H1 (cell line): ENCODE results near the gene EHD4. TPM values are rescaled to one million over a fixed set of nuclear protein-coding genes. Genes with fewer than 3 reads are reported as not detected.

Experiments
- CTCF ChIA-PET: fragments of 300-600 bp; sonication (Branson Sonifier 250); formaldehyde crosslinking; loops from one replicate; lab custom pipeline; 2021; ENCODE audit not compliant: partially characterized antibody; lab: Charles Lee
- POLR2A ChIA-PET: fragments of 300-600 bp; sonication (Branson Sonifier 250); formaldehyde crosslinking; loops from one replicate; lab custom pipeline; 2021; ENCODE audit warnings: inconsistent platforms; ENCODE audit not compliant: partially characterized antibody; lab: Charles Lee
- DNase-seq, 2 experiments: peaks; one replicate each; pipeline versions ENCODE4 v3.0.0 to v3.0.0-alpha.2; 2010 to 2022; ENCODE audit warnings: low spot score in 2 of 2, low read depth in 1 of 2, mixed read lengths in 1 of 2
- FAIRE-seq: peaks from 2 replicates; lab custom pipeline; 2011; peaks lifted over from hg19 to GRCh38; lab: Jason Lieb, UNC
- H2AFZ ChIP-seq: 2 replicates; pipeline ENCODE4 v1.8.1; 2012; ENCODE audit warnings: low read length, inconsistent platforms
- H2AK5ac ChIP-seq: 2 replicates; pipeline ENCODE4 v1.6.1; 2013; ENCODE audit warnings: low read depth, low read length
- H2BK120ac ChIP-seq: replicated peaks from 2 replicates; pipeline ENCODE3; 2013; ENCODE audit warnings: low read depth, low read length, inconsistent platforms
- H2BK12ac ChIP-seq: 2 replicates; pipeline ENCODE4 v1.6.1; 2013; ENCODE audit warnings: low read depth, low read length
- H2BK15ac ChIP-seq: 2 replicates; pipeline ENCODE4 v1.6.1; 2013; ENCODE audit warnings: low read length
- H2BK20ac ChIP-seq: 2 replicates; pipeline ENCODE4 v1.6.1; 2013; ENCODE audit warnings: low read length
- H2BK5ac ChIP-seq: 2 replicates; pipeline ENCODE4 v1.6.1; 2013; ENCODE audit warnings: low read depth, low read length
- H3K14ac ChIP-seq: 2 replicates; pipeline ENCODE4 v1.6.1; 2013; ENCODE audit warnings: inconsistent platforms; ENCODE audit not compliant: insufficient read length
- H3K18ac ChIP-seq: 2 replicates; pipeline ENCODE4 v1.6.1; 2013; ENCODE audit warnings: low read length; ENCODE audit errors: extremely low read depth
- H3K23ac ChIP-seq: 2 replicates; pipeline ENCODE4 v1.6.1; 2013; ENCODE audit warnings: inconsistent platforms; ENCODE audit not compliant: insufficient read length
- H3K23me2 ChIP-seq: 2 replicates; pipeline ENCODE4 v1.6.1; 2013; ENCODE audit warnings: low read depth, low read length
- H3K27ac ChIP-seq: 2 replicates; pipeline ENCODE4 v1.6.1; 2011; ENCODE audit warnings: low read depth, low read length, inconsistent platforms
- H3K27me3 ChIP-seq, 4 experiments: replicated peaks in 1 of 4; 1 replicate in 1 of 4; 2 replicates in 3 of 4; pipeline versions ENCODE4 v1.6.1 to v1.8.1; 2011 to 2013; ENCODE audit warnings: low read length in 3 of 4, mild to moderate bottlenecking in 3 of 4, inconsistent platforms in 2 of 4, mixed read lengths in 2 of 4, moderate library complexity in 1 of 4; ENCODE audit not compliant: control insufficient read depth in 3 of 4, insufficient read depth in 3 of 4; ENCODE audit errors: extremely low read depth in 1 of 4
- H3K36me3 ChIP-seq, 4 experiments: 2 replicates each; pipeline versions ENCODE4 v1.6.1 to v1.8.1; 2011 to 2013; ENCODE audit warnings: mild to moderate bottlenecking in 4 of 4, low read length in 3 of 4, moderate library complexity in 2 of 4, control low read depth in 1 of 4, inconsistent platforms in 1 of 4; ENCODE audit not compliant: insufficient read depth in 4 of 4, control insufficient read depth in 2 of 4
- H3K4ac ChIP-seq: replicated peaks from 2 replicates; pipeline ENCODE3; 2013; ENCODE audit warnings: low read length, low read depth, mixed read lengths, inconsistent platforms; ENCODE audit not compliant: insufficient read length
- H3K4me1 ChIP-seq, 4 experiments: replicated peaks in 1 of 4; 1 replicate in 1 of 4; 2 replicates in 3 of 4; pipeline versions ENCODE4 v1.6.1 to v1.8.1; 2011 to 2013; ENCODE audit warnings: low read length in 3 of 4, inconsistent platforms in 2 of 4, mixed read lengths in 1 of 4; ENCODE audit not compliant: insufficient read depth in 4 of 4, control insufficient read depth in 3 of 4
- H3K4me2 ChIP-seq, 2 experiments: 2 replicates each; pipeline versions ENCODE4 v1.6.1 to v1.8.1; 2011 to 2013; ENCODE audit warnings: low read depth in 2 of 2, low read length in 2 of 2, control low read depth in 1 of 2, inconsistent platforms in 1 of 2, mild to moderate bottlenecking in 1 of 2; ENCODE audit not compliant: insufficient read depth in 1 of 2
- H3K4me3 ChIP-seq, 4 experiments: fragments of 200-600, 300-600 bp in 1 of 4; sonication (generic), shearing (Covaris generic), sonication (Bioruptor Twin) in 1 of 4; 2 replicates each; pipeline versions ENCODE4 v1.5.1 to v1.8.1; 2011 to 2016; ENCODE audit warnings: low read length in 4 of 4, low read depth in 3 of 4, control low read depth in 2 of 4, inconsistent platforms in 2 of 4, mild to moderate bottlenecking in 2 of 4, mixed read lengths in 1 of 4, moderate library complexity in 1 of 4; ENCODE audit not compliant: insufficient read depth in 2 of 4; ENCODE audit errors: extremely low read depth in 1 of 4
- H3K56ac ChIP-seq: replicated peaks from 2 replicates; pipeline ENCODE3; 2013; ENCODE audit warnings: low read depth, mild to moderate bottlenecking, mixed read lengths, low read length, inconsistent platforms; ENCODE audit not compliant: insufficient read length
- H3K79me1 ChIP-seq: 2 replicates; pipeline ENCODE4 v1.6.1; 2013; ENCODE audit warnings: low read depth, low read length, control low read depth
- H3K79me2 ChIP-seq, 2 experiments: 2 replicates each; pipeline versions ENCODE4 v1.6.1 to v1.8.1; 2012 to 2013; ENCODE audit warnings: low read length in 2 of 2, mild to moderate bottlenecking in 2 of 2, inconsistent platforms in 1 of 2; ENCODE audit not compliant: insufficient read depth in 2 of 2, control insufficient read depth in 1 of 2
- H3K9ac ChIP-seq, 4 experiments: replicated peaks in 1 of 4; 1 replicate in 1 of 4; 2 replicates in 3 of 4; pipeline versions ENCODE4 v1.6.1 to v1.8.1; 2011 to 2013; ENCODE audit warnings: low read depth in 3 of 4, low read length in 3 of 4, control low read depth in 2 of 4, mild to moderate bottlenecking in 2 of 4, moderate library complexity in 2 of 4, inconsistent platforms in 1 of 4; ENCODE audit errors: extremely low read depth in 1 of 4
- H3K9me3 ChIP-seq, 2 experiments: 2 replicates each; pipeline versions ENCODE4 v1.6.1 to v1.8.1; 2012 to 2013; ENCODE audit warnings: mild to moderate bottlenecking in 2 of 2, moderate library complexity in 2 of 2, control low read depth in 1 of 2, inconsistent platforms in 1 of 2, low read depth in 1 of 2, low read length in 1 of 2, mixed read lengths in 1 of 2; ENCODE audit not compliant: insufficient read depth in 2 of 2
- H4K20me1 ChIP-seq, 2 experiments: replicated peaks in 1 of 2; 2 replicates each; pipeline versions ENCODE3 to v1.8.1; 2011 to 2013; ENCODE audit warnings: inconsistent platforms in 2 of 2, low read length in 2 of 2, mild to moderate bottlenecking in 1 of 2; ENCODE audit not compliant: insufficient read depth in 2 of 2, control insufficient read depth in 1 of 2
- H4K5ac ChIP-seq: 2 replicates; pipeline ENCODE4 v1.6.1; 2013; ENCODE audit warnings: low read length, low read depth, mixed read lengths, inconsistent platforms; ENCODE audit not compliant: insufficient read length
- H4K8ac ChIP-seq: 2 replicates; pipeline ENCODE4 v1.8.0; 2013; ENCODE audit warnings: mild to moderate bottlenecking, moderate library complexity, low read length, inconsistent platforms; ENCODE audit not compliant: insufficient read depth; ENCODE audit errors: extremely low read depth
- H4K91ac ChIP-seq: replicated peaks from 2 replicates; pipeline ENCODE3; 2013; ENCODE audit warnings: low read length, mixed read lengths, inconsistent platforms; ENCODE audit not compliant: insufficient read length
- CREB1 ChIP-seq: IDR thresholded peaks from 2 replicates; pipeline ENCODE4 v1.6.1; 2012; ENCODE audit warnings: inconsistent platforms
- RAD21 ChIP-seq, 2 experiments: IDR thresholded peaks in 1 of 2; conservative IDR thresholded peaks in 1 of 2; 2 replicates each; pipeline ENCODE4 v1.6.1; 2011; ENCODE audit warnings: low read depth in 2 of 2, low read length in 2 of 2, improper control_type of control experiment in 1 of 2, inconsistent platforms in 1 of 2, mild to moderate bottlenecking in 1 of 2, moderate library complexity in 1 of 2
- WGBS, 2 experiments: shearing (Covaris generic) in 1 of 2; methylation state at CpG; one replicate each; pipeline versions ENCODE4 v1.1.6 to v1.1.7; 2013 to 2015; ENCODE audit warnings: low lambda C conversion rate in 2 of 2, mixed read lengths in 2 of 2, inconsistent platforms in 1 of 2, low coverage in 1 of 2, missing lambda C conversion rate in 1 of 2; ENCODE audit not compliant: insufficient replicate concordance in 2 of 2, insufficient coverage in 1 of 2, insufficient read length in 1 of 2; ENCODE audit errors: extremely low coverage in 1 of 2, missing lambda C conversion rate in 1 of 2; 5-methylcytosine and 5-hydroxymethylcytosine counted together
- polyA plus RNA-seq, 7 experiments: library from polyadenylated mRNA; depleted of rRNA in 3 of 7; stranded (reverse) in 5 of 7; unstranded in 2 of 7; fragments of >200 nt in 5 of 7; fragments of 200-250 nt in 2 of 7; gene quantifications; 1 replicate in 5 of 7; 2 replicates in 1 of 7; 4 replicates in 1 of 7; pipeline versions ENCODE4 v1.2.1 to v1.2.3, GENCODE V29; 2011 to 2013; ENCODE audit warnings: missing spikeins in 2 of 7, mixed read lengths in 2 of 7
- total RNA-seq: library from RNA; stranded (reverse); fragmentation: NEBNext Ultra II Directional; extraction: Animal tissue kit (Norgen Biotek cat#: 25700); gene quantifications from 2 replicates; pipeline ENCODE4 v1.2.1, GENCODE V29; 2021
- TF ChIP-seq, protein P1 (sequence below), 3 experiments: IDR thresholded peaks; 1 replicate in 2 of 3; 2 replicates in 1 of 3; pipeline versions ENCODE4 v1.5.1 to v1.6.1; 2011; ENCODE audit warnings: low read length in 3 of 3, mild to moderate bottlenecking in 3 of 3, inconsistent platforms in 2 of 3, low read depth in 1 of 3, moderate library complexity in 1 of 3; ENCODE audit not compliant: insufficient read depth in 1 of 3; ENCODE audit errors: control extremely low read depth in 1 of 3

The EHD4 gene
- total and polyA plus RNA-seq, 2 of the 8 experiments (the other 6 are each of a cell fraction or from before 2014, with no cell fraction given) = 17.5 to 24.5 TPM

- H4K8ac ChIP-seq = no peak overlapping the region
- H2AFZ ChIP-seq = no peak overlapping the region
- no peaks in the 10 kb centered on the region for H3K79me1 ChIP-seq
- no peak overlapping the region for H2BK12ac ChIP-seq
- H2AK5ac ChIP-seq = no peak overlapping the region
- peaks cover 0 to 13% (median 3%) of the 10 kb centered on the region in 4 experiments; a peak in 4 of 7 replicates for H3K4me1 ChIP-seq
- FAIRE-seq = no peak
- no peak overlapping the region for H3K9ac ChIP-seq
- H3K56ac ChIP-seq = no peak overlapping the region
- no peaks in the 10 kb centered on the region for H3K79me2 ChIP-seq
- no peak overlapping the region for H2BK120ac ChIP-seq
- no peak overlapping the region for H2BK15ac ChIP-seq
- no peaks in the 10 kb centered on the region for H3K23me2 ChIP-seq
- H3K9me3 ChIP-seq = no peaks in the 10 kb centered on the region
- no peaks in the 10 kb centered on the region; a peak in 3 of 7 replicates for H3K27me3 ChIP-seq
- H3K4me2 ChIP-seq = no peak overlapping the region
- H4K91ac ChIP-seq = no peak overlapping the region
- H3K27ac ChIP-seq = no peak overlapping the region
- WGBS, 2 experiments = 88% methylated on average over 15 of the region's 15 CpGs; no CpG with 5 or more reads in 1 of the 2 experiments
- no peaks in the 10 kb centered on the region for H3K36me3 ChIP-seq
- ChIA-PET CTCF (interaction anchor here (0.6 to 5.5 kb wide), 16 partner anchors 9 to 333 kb away, joined by 3 to 49 read pairs (median 4); partner anchors contain the start of gene PLA2G4B), POLR2A (interaction anchor here (3.6 kb wide), 1 partner anchor 8 kb away, joined by 22 read pairs; no protein-coding TSS in a partner anchor)
- H2BK5ac ChIP-seq = no peak overlapping the region
- no peak overlapping the region for H2BK20ac ChIP-seq
- H3K4me3 ChIP-seq = no peak overlapping the region
- no peak overlapping the region for H3K14ac ChIP-seq
- TF ChIP-seq, protein P1, sequence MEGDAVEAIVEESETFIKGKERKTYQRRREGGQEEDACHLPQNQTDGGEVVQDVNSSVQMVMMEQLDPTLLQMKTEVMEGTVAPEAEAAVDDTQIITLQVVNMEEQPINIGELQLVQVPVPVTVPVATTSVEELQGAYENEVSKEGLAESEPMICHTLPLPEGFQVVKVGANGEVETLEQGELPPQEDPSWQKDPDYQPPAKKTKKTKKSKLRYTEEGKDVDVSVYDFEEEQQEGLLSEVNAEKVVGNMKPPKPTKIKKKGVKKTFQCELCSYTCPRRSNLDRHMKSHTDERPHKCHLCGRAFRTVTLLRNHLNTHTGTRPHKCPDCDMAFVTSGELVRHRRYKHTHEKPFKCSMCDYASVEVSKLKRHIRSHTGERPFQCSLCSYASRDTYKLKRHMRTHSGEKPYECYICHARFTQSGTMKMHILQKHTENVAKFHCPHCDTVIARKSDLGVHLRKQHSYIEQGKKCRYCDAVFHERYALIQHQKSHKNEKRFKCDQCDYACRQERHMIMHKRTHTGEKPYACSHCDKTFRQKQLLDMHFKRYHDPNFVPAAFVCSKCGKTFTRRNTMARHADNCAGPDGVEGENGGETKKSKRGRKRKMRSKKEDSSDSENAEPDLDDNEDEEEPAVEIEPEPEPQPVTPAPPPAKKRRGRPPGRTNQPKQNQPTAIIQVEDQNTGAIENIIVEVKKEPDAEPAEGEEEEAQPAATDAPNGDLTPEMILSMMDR (IDR thresholded peaks at IDR 0.05; ENCODE audit: control extremely low read depth in 1 of 3, insufficient read depth in 1 of 3, low read depth in 1 of 3, low read length in 3 of 3) = peak in 1 of 3 experiments; percentile 42; a peak in 1 of 4 replicates
- TF ChIP-seq CREB1 = no peak
- peak in 1 of 2 experiments; percentile 32; a peak in 1 of 4 replicates for TF ChIP-seq RAD21 (IDR thresholded peaks at IDR 0.05 in 1 of 2, conservative IDR thresholded peaks at IDR 0.05 in 1 of 2; ENCODE audit: low read depth in 2 of 2, low read length in 2 of 2)
- no peak overlapping the region for H3K23ac ChIP-seq
- H3K18ac ChIP-seq = no peak overlapping the region; the same call in 1 of the 2 replicates
- H4K20me1 ChIP-seq = no peaks in the 10 kb centered on the region
- DNase-seq = no peak
- H3K4ac ChIP-seq = no peak overlapping the region
- no peak overlapping the region for H4K5ac ChIP-seq
These were observed 112.1 kb downstream of the EHD4 start for GRCh38 chr15:41860049-41860828.
